ENCODE data around the gene LSR.

- TF ChIP-seq EZH2 (IDR thresholded peaks at IDR 0.05; ENCODE audit: low read length) (no peak), CTCF (optimal IDR thresholded peaks at IDR 0.05 in 1 of 3, IDR thresholded peaks at IDR 0.05 in 1 of 3, conservative IDR thresholded peaks at IDR 0.05 in 1 of 3; ENCODE audit: extremely low read depth in 1 of 3, insufficient read depth in 2 of 3, low read length in 3 of 3) (no peak)
These were observed 54.6 kb downstream of the LSR start for GRCh38 chr19:35303357-35303915.
